Measurements from ENCODE around the gene TBL1X.
"Not testable (repeated sequence)": the region's sequence is repeated elsewhere in the genome, so short reads cannot be mapped to it uniquely, and the experiment has no call there.

DNA sequence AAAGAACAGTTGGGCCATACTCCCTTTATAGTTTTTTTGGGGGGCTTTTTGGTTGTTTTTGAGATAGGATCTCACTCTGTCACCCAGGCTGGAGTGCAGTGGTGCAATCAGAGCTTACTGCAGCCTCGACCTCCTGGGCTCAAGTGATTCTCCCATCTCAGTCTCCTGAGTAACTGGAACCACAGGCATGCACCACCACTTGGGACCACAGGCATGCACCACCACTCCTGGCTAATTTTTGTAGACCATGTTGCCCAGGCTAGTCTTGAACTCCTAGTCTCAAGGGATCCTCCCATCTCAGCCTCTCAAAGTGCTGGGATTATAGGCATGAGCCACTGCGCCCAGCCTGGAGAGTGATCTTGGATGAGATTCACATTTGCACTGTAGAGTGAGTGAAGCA lies 29.8 kb upstream of the TBL1X start:
- not testable (repeated sequence) for TF ChIP-seq KAT7 (CRISPR knock-in tag; IDR thresholded peaks at IDR 0.05; ENCODE audit: borderline replicate concordance); CBX2 (IDR thresholded peaks at IDR 0.05; ENCODE audit: low read depth, low read length); CBX2 (CRISPR knock-in tag; IDR thresholded peaks at IDR 0.05; ENCODE audit: low read depth); ZNF549 (CRISPR knock-in tag; IDR thresholded peaks at IDR 0.05); EP300 (IDR thresholded peaks at IDR 0.05; ENCODE audit: low read depth in 2 of 2, low read length in 2 of 2); EP300 (CRISPR knock-in tag; IDR thresholded peaks at IDR 0.05; ENCODE audit: borderline replicate concordance); CHD2 (IDR thresholded peaks at IDR 0.05; ENCODE audit: low read depth, low read length); TAF1 (CRISPR knock-in tag; IDR thresholded peaks at IDR 0.05); ZSCAN25 (CRISPR knock-in tag; IDR thresholded peaks at IDR 0.05); ATF7 (IDR thresholded peaks at IDR 0.05); ATF7 (CRISPR knock-in tag; IDR thresholded peaks at IDR 0.05); FOXA1 (IDR thresholded peaks at IDR 0.05); FOXA1 (CRISPR knock-in tag; IDR thresholded peaks at IDR 0.05); NFIC (IDR thresholded peaks at IDR 0.05; ENCODE audit: low read length); FOSL1 (CRISPR knock-in tag; IDR thresholded peaks at IDR 0.05; ENCODE audit: borderline replicate concordance); NCOR1 (IDR thresholded peaks at IDR 0.05; ENCODE audit: borderline replicate concordance, low read length)
- TF ChIP-seq, protein P1, sequence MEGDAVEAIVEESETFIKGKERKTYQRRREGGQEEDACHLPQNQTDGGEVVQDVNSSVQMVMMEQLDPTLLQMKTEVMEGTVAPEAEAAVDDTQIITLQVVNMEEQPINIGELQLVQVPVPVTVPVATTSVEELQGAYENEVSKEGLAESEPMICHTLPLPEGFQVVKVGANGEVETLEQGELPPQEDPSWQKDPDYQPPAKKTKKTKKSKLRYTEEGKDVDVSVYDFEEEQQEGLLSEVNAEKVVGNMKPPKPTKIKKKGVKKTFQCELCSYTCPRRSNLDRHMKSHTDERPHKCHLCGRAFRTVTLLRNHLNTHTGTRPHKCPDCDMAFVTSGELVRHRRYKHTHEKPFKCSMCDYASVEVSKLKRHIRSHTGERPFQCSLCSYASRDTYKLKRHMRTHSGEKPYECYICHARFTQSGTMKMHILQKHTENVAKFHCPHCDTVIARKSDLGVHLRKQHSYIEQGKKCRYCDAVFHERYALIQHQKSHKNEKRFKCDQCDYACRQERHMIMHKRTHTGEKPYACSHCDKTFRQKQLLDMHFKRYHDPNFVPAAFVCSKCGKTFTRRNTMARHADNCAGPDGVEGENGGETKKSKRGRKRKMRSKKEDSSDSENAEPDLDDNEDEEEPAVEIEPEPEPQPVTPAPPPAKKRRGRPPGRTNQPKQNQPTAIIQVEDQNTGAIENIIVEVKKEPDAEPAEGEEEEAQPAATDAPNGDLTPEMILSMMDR (CRISPR knock-in tag; IDR thresholded peaks at IDR 0.05): not testable (repeated sequence)
- TF ChIP-seq, protein P2, sequence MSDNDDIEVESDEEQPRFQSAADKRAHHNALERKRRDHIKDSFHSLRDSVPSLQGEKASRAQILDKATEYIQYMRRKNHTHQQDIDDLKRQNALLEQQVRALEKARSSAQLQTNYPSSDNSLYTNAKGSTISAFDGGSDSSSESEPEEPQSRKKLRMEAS (IDR thresholded peaks at IDR 0.05): not testable (repeated sequence)
